K562 (cell line): Measurements from ENCODE around the gene UBA3. TPM values are rescaled to one million over a fixed set of nuclear protein-coding genes. Genes with fewer than 3 reads are reported as not detected.

Source experiments
- MGA ChIP-seq: fragments of 450-650 bp; IDR thresholded peaks from 2 replicates; pipeline ENCODE4 v1.6.1; 2016; ENCODE audit warnings: mild to moderate bottlenecking, moderate library complexity
- TAF1 ChIP-seq: IDR thresholded peaks from 2 replicates; pipeline ENCODE4 v1.6.1; 2011; ENCODE audit warnings: mild to moderate bottlenecking, low read length, moderate library complexity; ENCODE audit not compliant: insufficient read depth, control insufficient read depth, severe bottlenecking; ENCODE audit errors: extremely low read depth
- TRIM28 ChIP-seq: fragments of 450-650 bp; IDR thresholded peaks from 2 replicates; pipeline ENCODE4 v1.6.1; 2017
- ZNF75A ChIP-seq: fragments of 450-650 bp; formaldehyde crosslinking; IDR thresholded peaks from 2 replicates; pipeline ENCODE4 v1.4.0; 2020; ENCODE audit warnings: mild to moderate bottlenecking
- polyA plus RNA-seq, 8 experiments: library from polyadenylated mRNA; depleted of rRNA in 4 of 8; stranded (reverse) in 5 of 8; unstranded in 3 of 8; fragments of >200 nt; fragmentation: Nextera tagmentation in 2 of 8; fragmentation: Illumina TruSeq in 1 of 8; extraction: Ambion mirVana in 2 of 8; extraction: Trizol in 1 of 8; gene quantifications; 2 replicates each; pipeline versions ENCODE4 v1.2.1 to v1.2.3, GENCODE V29; 2011 to 2014; ENCODE audit warnings: inconsistent platforms in 1 of 8, missing spikeins in 1 of 8
- total RNA-seq, 7 experiments: library from RNA; depleted of rRNA in 6 of 7; stranded (reverse); fragments of >200 nt in 6 of 7; fragmentation: Illumina TruSeq in 2 of 7; extraction: Trizol in 2 of 7; gene quantifications; 2 replicates each; pipeline versions ENCODE4 v1.2.1 to v1.2.3, GENCODE V29; 2011 to 2021; ENCODE audit warnings: low replicate concordance in 1 of 7

Gene UBA3
- total and polyA plus RNA-seq, 9 of the 15 experiments (the other 6 are each of a cell fraction or from before 2014, with no cell fraction given) = 23.2 to 80.0 (median 38.6) TPM

GRCh38 chr3:69085168-69085832, 5.1 kb upstream of the UBA3 start (continued):
- TF ChIP-seq MGA = no peak
- TF ChIP-seq TAF1 = peak; percentile 5
- no peak for TF ChIP-seq TRIM28
- no peak for TF ChIP-seq ZNF75A (CRISPR knock-in tag)
